Thymus (tissue), 11 donors: ENCODE results near the gene SORCS1. TPM values are rescaled to one million over a fixed set of nuclear protein-coding genes. Genes with fewer than 3 reads are reported as not detected.

ENCODE experiments used
- DNase-seq, 9 donors: peaks; one replicate each; pipeline ENCODE4 v3.0.0-alpha.2; 2013; ENCODE audit warnings: low spot score in 9 of 9, low read depth in 6 of 9, missing footprints in 1 of 9
- H3K27ac ChIP-seq, 2 donors: one replicate each; pipeline ENCODE4 v1.5.1; 2013; ENCODE audit warnings: control low read depth in 1 of 2, low read depth in 1 of 2, low read length in 1 of 2, mild to moderate bottlenecking in 1 of 2, moderate library complexity in 1 of 2
- H3K27me3 ChIP-seq, 2 donors: one replicate each; pipeline ENCODE4 v1.5.1; 2013; ENCODE audit warnings: low read length in 1 of 2; ENCODE audit not compliant: control insufficient read depth in 2 of 2, insufficient read depth in 1 of 2
- H3K36me3 ChIP-seq, 2 donors: one replicate each; pipeline ENCODE4 v1.5.1; 2013; ENCODE audit warnings: low read length in 1 of 2, mild to moderate bottlenecking in 1 of 2, moderate library complexity in 1 of 2; ENCODE audit not compliant: control insufficient read depth in 2 of 2, insufficient read depth in 2 of 2
- H3K4me1 ChIP-seq, 2 donors: one replicate each; pipeline ENCODE4 v1.5.1; 2013; ENCODE audit warnings: low read length in 2 of 2; ENCODE audit not compliant: control insufficient read depth in 2 of 2, insufficient read depth in 2 of 2
- H3K4me3 ChIP-seq, 2 donors: one replicate each; pipeline ENCODE4 v1.5.1; 2013; ENCODE audit warnings: low read length in 2 of 2, control low read depth in 1 of 2, mild to moderate bottlenecking in 1 of 2
- H3K9me3 ChIP-seq, 2 donors: one replicate each; pipeline ENCODE4 v1.5.1; 2013; ENCODE audit warnings: low read length in 1 of 2, mild to moderate bottlenecking in 1 of 2; ENCODE audit not compliant: control insufficient read depth in 2 of 2, insufficient read depth in 1 of 2
- WGBS: extraction: QIAGEN DNeasy Blood & Tissue Kit; methylation state at CpG from one replicate; pipeline ENCODE4 v1.1.7; 2013; 5-methylcytosine and 5-hydroxymethylcytosine counted together
- polyA plus RNA-seq: library from polyadenylated mRNA; stranded (reverse); fragments of 200-250 nt; gene quantifications from one replicate; pipeline ENCODE4 v1.2.3, GENCODE V29; 2013
- total RNA-seq: library from RNA; stranded (reverse); fragments of 120-200 nt; gene quantifications from one replicate; pipeline ENCODE4 v1.2.4, GENCODE V29; 2013
- donor health status: healthy.

Gene SORCS1
- total and polyA plus RNA-seq, 2 donors: 1.1 to 3.6 TPM

GRCh38 chr10:106996510-106996909 lies 168.0 kb downstream of the SORCS1 start:
- 99% methylated on average over 3 of the region's 3 CpGs for WGBS
- Histone ChIP-seq H3K27ac (no peak overlapping the region), H3K4me3 (no peak overlapping the region), H3K27me3 (no peaks in the 10 kb centered on the region), H3K36me3 (no peaks in the 10 kb centered on the region), H3K4me1 (no peaks in the 10 kb centered on the region), H3K9me3 (no peaks in the 10 kb centered on the region)
- DNase-seq: no peak

GRCh38 chr10:106992055-106992454 lies 172.5 kb downstream of the SORCS1 start:
- no peaks in the 10 kb centered on the region for H3K9me3 ChIP-seq
- 59% methylated on average over 4 of the region's 4 CpGs for WGBS

GRCh38 chr10:106991091-106991490 lies 173.4 kb downstream of the SORCS1 start:
- no peak overlapping the region for H3K27ac ChIP-seq
- H3K36me3 ChIP-seq: no peaks in the 10 kb centered on the region
- no peak overlapping the region for H3K4me3 ChIP-seq
- WGBS: 76% methylated on average over 4 of the region's 4 CpGs
- no peaks in the 10 kb centered on the region for H3K27me3 ChIP-seq
- no peaks in the 10 kb centered on the region for H3K9me3 ChIP-seq
- DNase-seq: peak in 1 of 9 donors; percentile 17
- no peaks in the 10 kb centered on the region for H3K4me1 ChIP-seq

More at GRCh38 chr10:106992055-106992454, 172.5 kb downstream of the SORCS1 start:
- Histone ChIP-seq H3K4me3 (no peak overlapping the region), H3K36me3 (no peaks in the 10 kb centered on the region), H3K27me3 (no peaks in the 10 kb centered on the region), H3K4me1 (no peaks in the 10 kb centered on the region), H3K27ac (no peak overlapping the region)
- DNase-seq: no peak

- Histone ChIP-seq H3K4me3 (no peak overlapping the region), H3K4me1 (no peaks in the 10 kb centered on the region), H3K36me3 (no peaks in the 10 kb centered on the region), H3K27ac (no peak overlapping the region), H3K27me3 (no peaks in the 10 kb centered on the region), H3K9me3 (no peaks in the 10 kb centered on the region)
- WGBS: 93% methylated on average over 5 of the region's 5 CpGs
- DNase-seq: no peak
Measured at GRCh38 chr10:106987362-106987761, 177.1 kb downstream of the SORCS1 start.

GRCh38 chr10:106982268-106982667 lies 182.2 kb downstream of the SORCS1 start:
- no peaks in the 10 kb centered on the region for H3K27me3 ChIP-seq
- no peaks in the 10 kb centered on the region for H3K9me3 ChIP-seq
- H3K36me3 ChIP-seq: no peaks in the 10 kb centered on the region
- no peaks in the 10 kb centered on the region for H3K4me1 ChIP-seq
- 89% methylated on average over 4 of the region's 4 CpGs for WGBS
- DNase-seq: no peak
- H3K4me3 ChIP-seq: no peak overlapping the region
- no peak overlapping the region for H3K27ac ChIP-seq

DNA sequence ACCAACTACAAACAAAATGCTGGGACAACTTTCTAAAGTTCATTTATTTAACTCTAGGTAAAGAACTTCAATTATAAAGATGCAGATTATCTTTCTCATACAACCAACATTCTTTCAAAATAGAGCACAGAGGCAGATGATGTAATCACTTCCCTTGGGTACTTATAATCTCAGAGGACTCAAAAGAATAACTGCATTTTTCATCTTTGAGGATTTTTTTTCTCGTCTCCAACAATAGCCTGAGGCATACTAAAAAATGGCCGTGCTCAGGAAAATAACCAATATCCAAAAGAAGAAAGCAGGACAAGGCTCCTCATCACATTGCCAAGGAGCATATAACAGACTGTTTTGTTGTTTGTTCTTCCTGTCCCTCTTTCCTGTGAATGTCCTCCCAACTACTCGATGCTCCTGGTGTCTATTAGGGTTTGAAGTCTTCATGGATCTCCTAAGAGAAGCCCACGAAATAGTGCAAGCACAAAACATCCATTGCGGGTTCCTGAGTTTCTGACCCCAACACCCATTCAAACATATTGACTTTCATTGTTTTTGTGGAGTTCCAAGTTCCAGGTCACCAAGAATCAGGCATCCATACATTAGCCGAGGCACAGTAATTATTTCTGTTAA lies 182.9 kb downstream of the SORCS1 start:
- Histone ChIP-seq H3K9me3 (no peaks in the 10 kb centered on the region), H3K4me1 (no peaks in the 10 kb centered on the region), H3K36me3 (no peaks in the 10 kb centered on the region), H3K4me3 (no peak overlapping the region), H3K27me3 (no peaks in the 10 kb centered on the region), H3K27ac (no peak overlapping the region)
- DNase-seq: no peak
- WGBS: 88% methylated on average over 6 of the region's 6 CpGs

DNA sequence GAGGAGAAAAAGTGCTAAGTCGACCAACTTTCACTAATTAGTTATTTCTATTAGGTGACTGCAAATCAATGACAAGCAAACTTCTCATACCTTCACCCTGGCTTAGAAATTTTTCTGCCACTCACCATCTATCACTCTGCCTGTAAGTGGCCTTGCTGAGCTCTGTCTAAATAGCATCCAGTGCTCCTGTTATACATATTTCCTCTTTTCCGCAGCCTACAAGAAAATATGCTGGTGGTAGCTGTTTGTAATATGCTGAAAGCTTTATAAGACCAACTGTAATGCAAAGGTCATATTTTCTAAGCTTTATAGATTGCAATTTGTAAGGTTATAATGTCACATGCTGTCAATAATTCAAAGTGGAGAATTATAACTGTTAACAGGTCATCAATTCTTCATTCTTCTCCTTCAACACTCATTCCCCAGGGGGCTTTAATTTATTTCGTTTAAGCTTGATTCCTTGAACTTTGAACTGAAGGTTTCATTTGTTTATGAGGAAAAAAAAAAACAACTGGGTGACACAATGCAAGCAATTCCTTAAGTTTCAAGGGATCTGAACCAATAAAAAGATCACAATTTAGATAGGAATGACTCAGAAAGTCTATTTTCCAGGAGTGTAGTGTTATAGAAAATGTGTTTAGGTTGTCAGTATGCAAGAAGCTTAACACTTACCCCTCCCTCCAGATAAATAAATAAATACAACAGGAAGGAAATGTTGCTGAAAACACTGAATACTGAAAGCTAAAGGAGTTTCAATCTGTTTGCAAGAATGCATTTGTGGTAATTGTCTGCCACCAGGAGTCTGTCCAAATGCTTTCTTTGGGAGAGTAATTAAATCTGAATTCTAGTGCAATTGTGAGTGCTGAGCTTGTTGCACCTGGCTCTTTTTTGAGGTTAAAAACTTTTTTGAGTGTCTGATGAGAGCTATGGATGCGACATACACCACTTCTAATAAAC lies 183.7 kb downstream of the SORCS1 start:
- H3K4me1 ChIP-seq: no peaks in the 10 kb centered on the region
- H3K9me3 ChIP-seq: no peaks in the 10 kb centered on the region
- H3K27me3 ChIP-seq: no peaks in the 10 kb centered on the region
- H3K4me3 ChIP-seq: no peak overlapping the region
- 85% methylated on average over 4 of the region's 4 CpGs for WGBS
- no peak for DNase-seq
- H3K36me3 ChIP-seq: no peaks in the 10 kb centered on the region
- H3K27ac ChIP-seq: no peak overlapping the region

DNA sequence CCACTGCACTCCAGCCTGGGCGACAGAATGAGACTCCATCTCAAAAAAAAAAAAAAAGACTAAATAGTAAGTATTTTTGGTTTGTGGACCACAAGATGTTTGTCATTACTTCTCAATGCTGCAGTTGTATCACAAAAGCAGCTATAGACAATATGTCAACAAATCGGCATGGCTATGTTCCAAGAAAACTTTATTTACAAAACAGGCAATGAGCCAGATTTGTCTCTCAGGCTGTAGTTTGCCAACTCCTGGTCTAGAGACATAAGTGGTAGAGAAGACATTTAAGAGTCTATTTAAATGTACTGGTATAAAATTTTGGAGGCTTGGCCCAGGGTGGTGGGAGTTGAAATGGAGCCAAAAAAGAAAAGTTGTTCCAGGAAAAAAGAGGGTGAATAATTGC lies 185.8 kb downstream of the SORCS1 start:
- no peak for DNase-seq
- Histone ChIP-seq H3K36me3 (no peaks in the 10 kb centered on the region), H3K27ac (no peak overlapping the region), H3K9me3 (no peaks in the 10 kb centered on the region), H3K4me3 (no peak overlapping the region), H3K4me1 (no peaks in the 10 kb centered on the region), H3K27me3 (no peaks in the 10 kb centered on the region)
- 95% methylated on average over 2 of the region's 2 CpGs for WGBS

DNA sequence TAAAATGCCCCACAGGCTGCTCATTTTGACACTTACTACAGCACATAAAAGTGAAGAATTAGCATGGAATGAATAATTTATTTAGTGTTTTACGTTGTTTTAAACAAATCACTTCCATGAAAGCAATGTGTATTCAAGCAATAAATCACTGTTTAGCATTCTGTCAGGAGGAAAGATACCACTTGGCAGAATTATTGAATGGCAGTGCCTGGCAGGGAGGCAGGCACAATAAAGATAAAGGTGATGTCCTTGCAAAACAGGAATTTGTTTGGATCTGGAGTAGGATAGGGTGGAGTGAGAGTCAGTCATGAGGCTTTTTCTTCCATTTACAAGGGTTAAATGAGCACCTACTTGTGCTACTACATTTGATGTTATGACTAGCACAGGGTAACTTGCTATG lies 190.8 kb downstream of the SORCS1 start:
- H3K9me3 ChIP-seq: no peaks in the 10 kb centered on the region
- DNase-seq: no peak
- no peaks in the 10 kb centered on the region for H3K4me1 ChIP-seq
- H3K27ac ChIP-seq: no peak overlapping the region
- H3K36me3 ChIP-seq: no peaks in the 10 kb centered on the region
- no peaks in the 10 kb centered on the region for H3K27me3 ChIP-seq
- H3K4me3 ChIP-seq: no peak overlapping the region
- 88% methylated on average over 1 of the region's 1 CpG for WGBS
